Measurements from ENCODE around the gene PSMB4.

DNA sequence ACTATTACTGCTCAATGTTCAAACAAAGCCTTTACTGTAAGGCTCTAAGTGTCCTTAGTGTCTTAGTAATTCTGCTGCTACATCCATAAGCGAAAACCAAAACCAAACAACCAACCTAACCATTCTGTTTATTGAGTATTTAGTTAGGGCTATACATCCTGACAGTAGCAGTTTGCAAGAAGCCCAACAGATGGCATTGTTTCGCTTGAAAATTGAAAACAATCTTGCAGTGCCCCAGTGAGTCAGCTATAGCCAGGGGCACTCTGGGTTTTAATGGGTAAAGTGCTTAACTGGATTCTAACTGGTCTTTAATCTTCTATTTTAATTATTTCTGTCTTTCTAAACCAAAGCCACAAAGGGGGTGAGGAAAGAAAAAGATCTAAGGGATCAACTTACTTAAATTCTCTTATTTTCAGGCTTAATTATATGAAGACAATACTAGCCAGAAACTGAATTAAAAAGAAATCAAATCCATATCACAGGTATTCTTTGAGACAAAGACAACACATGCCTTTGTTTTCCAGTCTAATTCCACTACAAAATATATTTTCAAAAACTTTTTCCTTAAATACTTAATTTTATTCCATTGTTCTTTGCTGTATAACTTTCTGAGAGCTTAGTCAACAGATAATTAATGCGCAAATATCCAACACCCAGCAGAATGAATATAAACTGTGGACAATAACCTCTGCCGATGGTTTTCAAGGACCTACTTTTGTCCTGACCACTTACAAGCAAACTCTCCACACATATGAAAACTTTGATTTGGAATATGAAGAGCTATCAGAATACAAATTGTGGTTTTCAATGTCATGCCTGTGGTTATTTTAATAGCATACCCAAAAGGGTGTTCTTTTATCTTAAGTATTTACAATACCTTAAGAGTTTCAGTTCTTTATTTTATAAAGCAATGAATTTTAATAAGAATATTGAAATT, 44.7 kb downstream of the PSMB4 start:
- TF ChIP-seq, protein P1, sequence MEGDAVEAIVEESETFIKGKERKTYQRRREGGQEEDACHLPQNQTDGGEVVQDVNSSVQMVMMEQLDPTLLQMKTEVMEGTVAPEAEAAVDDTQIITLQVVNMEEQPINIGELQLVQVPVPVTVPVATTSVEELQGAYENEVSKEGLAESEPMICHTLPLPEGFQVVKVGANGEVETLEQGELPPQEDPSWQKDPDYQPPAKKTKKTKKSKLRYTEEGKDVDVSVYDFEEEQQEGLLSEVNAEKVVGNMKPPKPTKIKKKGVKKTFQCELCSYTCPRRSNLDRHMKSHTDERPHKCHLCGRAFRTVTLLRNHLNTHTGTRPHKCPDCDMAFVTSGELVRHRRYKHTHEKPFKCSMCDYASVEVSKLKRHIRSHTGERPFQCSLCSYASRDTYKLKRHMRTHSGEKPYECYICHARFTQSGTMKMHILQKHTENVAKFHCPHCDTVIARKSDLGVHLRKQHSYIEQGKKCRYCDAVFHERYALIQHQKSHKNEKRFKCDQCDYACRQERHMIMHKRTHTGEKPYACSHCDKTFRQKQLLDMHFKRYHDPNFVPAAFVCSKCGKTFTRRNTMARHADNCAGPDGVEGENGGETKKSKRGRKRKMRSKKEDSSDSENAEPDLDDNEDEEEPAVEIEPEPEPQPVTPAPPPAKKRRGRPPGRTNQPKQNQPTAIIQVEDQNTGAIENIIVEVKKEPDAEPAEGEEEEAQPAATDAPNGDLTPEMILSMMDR (conservative IDR thresholded peaks at IDR 0.05; ENCODE audit: low read length) = peak; percentile 86
- no peak for TF ChIP-seq EZH2phosphoT487 (IDR thresholded peaks at IDR 0.05; ENCODE audit: borderline replicate concordance)
